Spleen (tissue), 7 donors: ENCODE measurements around the gene KCNS1.

Experiments used
- CTCF ChIP-seq, 11 experiments: fragments of 200-600 bp in 7 of 11; fragments of 450-650 bp in 4 of 11; sonication (generic) in 4 of 11; IDR thresholded peaks in 8 of 11; conservative IDR thresholded peaks in 3 of 11; 1 replicate in 7 of 11; 2 replicates in 4 of 11; pipeline versions ENCODE4 v1.4.0 to v1.8.0; 2016 to 2021; ENCODE audit warnings: antibody characterized with exemption in 11 of 11, inconsistent platforms in 4 of 11, mild to moderate bottlenecking in 1 of 11
- POLR2A ChIP-seq, 3 donors: fragments of 450-650 bp; IDR thresholded peaks; one replicate each; pipeline ENCODE4 v1.5.1; 2017; ENCODE audit warnings: antibody characterized with exemption in 3 of 3, mild to moderate bottlenecking in 1 of 3
- POLR2AphosphoS5 ChIP-seq, 3 donors: sonication (generic); formaldehyde crosslinking; IDR thresholded peaks; one replicate each; pipeline ENCODE4 v1.5.1; 2017; ENCODE audit warnings: antibody characterized with exemption in 3 of 3
- donor health status: DM: no; HTN: no; CAD: no; lungs with moderate emphysema.
- donor health status: DM: no; HTN: no; CAD: no.
- donor health status: DM: no; HTN: no; CAD: no.

DNA sequence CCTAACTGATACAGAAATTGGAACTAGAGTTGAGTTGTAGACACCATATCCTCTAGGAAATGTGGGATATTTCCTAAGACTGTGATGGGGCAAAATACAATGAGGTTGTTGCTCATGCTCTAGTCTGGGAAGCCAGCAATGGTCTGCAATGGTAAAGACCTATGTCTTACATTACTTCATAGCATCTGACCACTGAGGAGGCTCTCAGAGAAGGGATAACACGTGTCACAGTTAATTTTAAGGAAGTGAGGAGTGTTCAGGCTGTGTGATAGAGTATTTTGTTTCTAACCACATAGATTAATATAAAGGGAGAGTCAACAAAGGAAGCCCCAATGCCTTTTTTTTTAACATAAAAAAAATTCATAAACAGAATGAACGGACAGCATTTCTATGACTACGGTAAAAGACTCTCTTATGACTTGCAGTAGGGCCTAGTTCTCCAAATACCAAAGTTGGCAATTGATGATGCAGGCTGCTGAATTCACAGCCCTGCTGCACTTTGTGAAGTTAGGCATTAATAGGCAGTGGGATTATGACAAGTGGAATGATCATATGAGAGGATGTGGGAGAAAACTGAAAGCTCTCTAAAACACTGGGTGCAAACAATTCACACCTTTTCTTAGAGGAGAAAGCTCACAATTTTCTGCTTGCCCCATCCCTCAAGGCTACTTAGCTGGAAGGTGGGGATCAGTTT is 13.7 kb downstream of the KCNS1 start:
- no peak for TF ChIP-seq CTCF (IDR thresholded peaks at IDR 0.05 in 8 of 11, conservative IDR thresholded peaks at IDR 0.05 in 3 of 11)
- no peak for TF ChIP-seq POLR2A (IDR thresholded peaks at IDR 0.05)
- TF ChIP-seq POLR2AphosphoS5 (IDR thresholded peaks at IDR 0.05), result no peak
